DND-41 (cell line): ENCODE data around the gene KLHL17.

Source experiments
- ATAC-seq: fragments of 200-7000 bp; cut with Tn5 transposase; 3 replicates; pipeline ENCODE4 v1.9.1; 2021; ENCODE audit warnings: low read depth; ENCODE audit not compliant: insufficient read depth
- DNase-seq: peaks from one replicate; pipeline ENCODE4 v3.0.0-alpha.2; 2020
- H2AFZ ChIP-seq: 2 replicates; pipeline ENCODE4 v1.6.0; 2012; ENCODE audit warnings: low read depth, low read length
- H3K27ac ChIP-seq: 2 replicates; pipeline ENCODE4 v1.5.1; 2012; ENCODE audit warnings: low read length, inconsistent platforms
- H3K27me3 ChIP-seq: fragments of 200-600 bp; sonication (generic); 2 replicates; pipeline ENCODE4 v1.6.0; 2012; ENCODE audit warnings: low read length, mild to moderate bottlenecking, inconsistent platforms; ENCODE audit not compliant: insufficient read depth, poor library complexity
- H3K36me3 ChIP-seq: 2 replicates; pipeline ENCODE4 v1.5.1; 2012; ENCODE audit warnings: low read length, inconsistent platforms; ENCODE audit not compliant: insufficient read depth
- H3K4me1 ChIP-seq: 2 replicates; pipeline ENCODE4 v1.5.1; 2012; ENCODE audit warnings: mild to moderate bottlenecking, low read length; ENCODE audit not compliant: insufficient read depth
- H3K4me2 ChIP-seq: 2 replicates; pipeline ENCODE4 v1.6.0; 2012; ENCODE audit warnings: mild to moderate bottlenecking, moderate library complexity, low read length, inconsistent platforms; ENCODE audit not compliant: insufficient read depth
- H3K4me3 ChIP-seq, 2 experiments: fragments of 200-600 bp in 1 of 2; shearing (Covaris generic) in 1 of 2; 2 replicates each; pipeline ENCODE4 v1.5.1; 2012 to 2016; ENCODE audit warnings: inconsistent platforms in 2 of 2, low read length in 2 of 2, mild to moderate bottlenecking in 2 of 2, low read depth in 1 of 2, moderate library complexity in 1 of 2
- H3K79me2 ChIP-seq: 2 replicates; pipeline ENCODE4 v1.6.0; 2012; ENCODE audit warnings: low read length, inconsistent platforms; ENCODE audit not compliant: insufficient read depth
- H3K9ac ChIP-seq: 2 replicates; pipeline ENCODE4 v1.6.0; 2012; ENCODE audit warnings: low read depth, mild to moderate bottlenecking, inconsistent platforms, low read length, moderate library complexity
- H3K9me3 ChIP-seq: 2 replicates; pipeline ENCODE4 v1.5.1; 2012; ENCODE audit warnings: low read length, moderate library complexity, mild to moderate bottlenecking, inconsistent platforms; ENCODE audit not compliant: insufficient read depth, severe bottlenecking
- H4K20me1 ChIP-seq: 2 replicates; pipeline ENCODE4 v1.6.0; 2012; ENCODE audit warnings: low read length; ENCODE audit not compliant: insufficient read depth
- CTCF ChIP-seq: IDR thresholded peaks from 2 replicates; pipeline ENCODE4 v1.5.1; 2012; ENCODE audit warnings: borderline replicate concordance, low read length, moderate library complexity, mild to moderate bottlenecking; ENCODE audit not compliant: poor library complexity, severe bottlenecking; ENCODE audit errors: extremely low read depth
- EZH2 ChIP-seq: IDR thresholded peaks from 3 replicates; pipeline ENCODE4 v1.6.1; 2012; ENCODE audit warnings: borderline replicate concordance, low read depth, mild to moderate bottlenecking, moderate library complexity, low read length, inconsistent platforms; ENCODE audit not compliant: severe bottlenecking

KLHL17 gene

DNA sequence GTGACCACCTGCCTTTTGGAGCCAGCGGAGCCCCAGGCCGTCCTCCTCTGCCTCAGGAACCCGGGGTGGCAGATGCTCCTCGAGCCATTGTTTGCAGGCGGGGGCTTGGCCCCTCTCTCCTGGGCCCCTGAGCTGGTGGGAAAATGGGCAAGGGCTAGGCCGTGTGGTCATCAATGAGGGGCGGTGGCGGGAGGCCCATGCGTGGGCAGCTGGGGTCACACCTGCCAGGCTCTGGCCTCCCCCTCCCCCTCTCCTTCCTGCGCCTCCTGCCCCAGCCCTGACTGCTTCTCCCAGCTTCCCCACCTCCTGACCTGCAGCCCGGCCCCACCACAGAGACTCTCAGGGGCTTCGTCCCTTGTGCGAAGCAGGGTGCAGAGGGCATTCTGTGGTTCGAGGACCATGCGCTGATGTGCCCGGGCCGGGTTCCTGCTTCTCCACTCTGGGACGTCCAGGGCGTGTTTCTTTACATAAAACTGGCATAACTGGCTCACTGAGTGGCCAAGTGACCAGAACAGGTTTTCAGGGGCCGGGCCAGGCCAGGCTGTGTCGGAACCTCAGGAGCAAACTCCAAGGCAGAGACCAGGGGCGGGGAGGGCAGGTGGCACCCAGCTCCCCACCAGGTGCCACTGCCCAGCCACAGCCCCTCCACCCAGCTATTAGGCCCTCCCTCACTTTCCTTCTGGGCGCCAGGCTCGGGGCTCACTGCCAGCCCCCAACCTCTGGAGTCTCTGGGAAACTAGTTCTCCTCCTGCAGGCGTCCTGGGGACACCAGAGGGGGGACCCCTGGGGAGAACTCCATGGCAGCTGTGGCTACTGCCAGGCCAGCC, 27.4 kb upstream of the KLHL17 start:
- H3K4me1 ChIP-seq, result no peaks in the 10 kb centered on the region
- no peak for ATAC-seq

GRCh38 chr1:933603-933940, 26.8 kb upstream of the KLHL17 start:
- peaks cover 10% of the 10 kb centered on the region for H3K27me3 ChIP-seq
- no peaks in the 10 kb centered on the region for H3K4me1 ChIP-seq
- peaks cover 31% of the 10 kb centered on the region for H4K20me1 ChIP-seq
- H3K9ac ChIP-seq, result no peak overlapping the region
- no peaks in the 10 kb centered on the region for H3K36me3 ChIP-seq
- no peaks in the 10 kb centered on the region for H3K9me3 ChIP-seq
- H2AFZ ChIP-seq, result no peak overlapping the region
- H3K79me2 ChIP-seq, result no peaks in the 10 kb centered on the region
- DNase-seq, result no peak
- ATAC-seq, result no peak
- no peak overlapping the region for H3K4me3 ChIP-seq
- no peak for TF ChIP-seq EZH2
- TF ChIP-seq CTCF, result no peak
- H3K4me2 ChIP-seq, result no peak overlapping the region
- no peak overlapping the region for H3K27ac ChIP-seq

More for the DNA sequence above, 27.4 kb upstream of the KLHL17 start:
- Histone ChIP-seq H3K79me2 (no peaks in the 10 kb centered on the region), H3K9ac (no peak overlapping the region), H3K4me3 (no peak overlapping the region), H3K27me3 (peaks cover 7% of the 10 kb centered on the region), H2AFZ (no peak overlapping the region), H3K27ac (no peak overlapping the region), H4K20me1 (peaks cover 34% of the 10 kb centered on the region), H3K9me3 (no peaks in the 10 kb centered on the region), H3K36me3 (no peaks in the 10 kb centered on the region), H3K4me2 (no peak overlapping the region)
- DNase-seq, result no peak
- no peak for TF ChIP-seq CTCF
- TF ChIP-seq EZH2, result no peak

- Histone ChIP-seq H3K4me3 (no peak overlapping the region), H3K9me3 (no peaks in the 10 kb centered on the region), H3K9ac (no peak overlapping the region), H3K27me3 (peaks cover 26% of the 10 kb centered on the region), H3K4me2 (no peak overlapping the region), H3K36me3 (no peaks in the 10 kb centered on the region), H4K20me1 (peaks cover 35% of the 10 kb centered on the region), H3K27ac (no peak overlapping the region), H3K4me1 (peaks cover 6% of the 10 kb centered on the region), H3K79me2 (no peaks in the 10 kb centered on the region), H2AFZ (no peak overlapping the region)
- DNase-seq (no peak), ATAC-seq (no peak)
- TF ChIP-seq EZH2 (no peak), CTCF (no peak)
Observed at GRCh38 chr1:934991-935750, 25.2 kb upstream of the KLHL17 start.
